ENCODE measurements around the gene KRT85. TPM values are rescaled to one million over a fixed set of nuclear protein-coding genes. Genes with fewer than 3 reads are reported as not detected.

The KRT85 gene
- total and polyA plus RNA-seq, 2 donors (not counting 3 experiments of a cell fraction or from before 2014, with no cell fraction given), result not detected

DNA sequence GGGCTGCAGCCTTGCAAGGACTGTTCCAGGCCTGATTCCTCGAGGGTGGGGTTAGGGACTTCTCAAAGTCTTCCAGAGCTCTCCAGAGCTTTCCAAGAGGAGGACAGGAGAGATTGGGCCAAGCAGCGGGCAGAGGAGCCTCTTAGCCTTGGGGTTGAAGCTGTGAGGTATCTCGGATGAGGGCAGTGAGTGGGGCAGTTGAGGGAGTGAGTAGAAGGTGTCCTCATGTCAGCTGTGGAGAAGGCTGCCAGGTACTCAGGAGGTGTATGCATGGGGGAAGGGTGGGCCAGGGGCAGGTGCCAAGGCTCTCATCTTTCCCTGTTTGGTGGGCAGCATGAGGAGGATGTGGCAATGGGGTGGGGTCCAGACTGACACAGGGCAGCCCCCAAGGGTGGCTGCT, 53.8 kb downstream of the KRT85 start:
- Histone ChIP-seq H3K79me2 (ENCODE audit: control insufficient read depth, insufficient read depth, low read length) (no peaks in the 10 kb centered on the region), H3K27me3 (ENCODE audit: control insufficient read depth in 2 of 2, insufficient read depth in 2 of 2, low read length in 2 of 2) (peaks cover 42 to 46% of the 10 kb centered on the region in 2 experiments), H3K27ac (ENCODE audit: insufficient read depth, low read depth, low read length) (no peak overlapping the region), H2AFZ (ENCODE audit: low read depth, low read length) (no peak overlapping the region), H3K4me3 (replicated peaks in 1 of 3; ENCODE audit: insufficient read depth in 1 of 3, low read depth in 1 of 3, low read length in 3 of 3) (no peak overlapping the region), H3K9ac (replicated peaks; ENCODE audit: extremely low read depth, insufficient read depth, low read length) (no peak overlapping the region), H3K4me2 (ENCODE audit: insufficient read depth, low read length) (no peak overlapping the region), H3K9me1 (replicated peaks; ENCODE audit: control insufficient read depth, extremely low read depth, insufficient read depth, low read length) (no peaks in the 10 kb centered on the region), H4K20me1 (replicated peaks; ENCODE audit: control insufficient read depth, extremely low read depth, insufficient read depth, low read length) (no peaks in the 10 kb centered on the region), H3K4me1 (ENCODE audit: control insufficient read depth, extremely low read depth, insufficient read depth, low read length) (no peaks in the 10 kb centered on the region), H3K36me3 (ENCODE audit: control insufficient read depth in 2 of 2, extremely low read depth in 1 of 2, insufficient read depth in 2 of 2, low read length in 2 of 2) (no peaks in the 10 kb centered on the region), H3K9me3 (replicated peaks; ENCODE audit: control insufficient read depth, insufficient read depth, low read length) (no peaks in the 10 kb centered on the region)
- no peak for DNase-seq (ENCODE audit: low read depth, low spot score)
- dilution Hi-C loops (cut with MboI; ENCODE audit: extremely low pct_ligation_motif_present, low sequenced_read_pairs) (no loop called here), intact Hi-C loops (cut with micrococcal nuclease) (no loop called here)
- ChIA-PET POLR2A (no interaction called here), CTCF (interaction anchor here (1.0 to 3.7 kb wide), 3 partner anchors 14 to 557 kb away, joined by 3 to 32 read pairs (median 17); no protein-coding TSS in a partner anchor)
- TF ChIP-seq, protein P1, sequence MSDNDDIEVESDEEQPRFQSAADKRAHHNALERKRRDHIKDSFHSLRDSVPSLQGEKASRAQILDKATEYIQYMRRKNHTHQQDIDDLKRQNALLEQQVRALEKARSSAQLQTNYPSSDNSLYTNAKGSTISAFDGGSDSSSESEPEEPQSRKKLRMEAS (IDR thresholded peaks at IDR 0.05; ENCODE audit: insufficient read depth, insufficient read length), result no peak
- TF ChIP-seq POLR2AphosphoS5 (IDR thresholded peaks at IDR 0.05; ENCODE audit: insufficient read depth, low read depth, low read length) (no peak), MYC (IDR thresholded peaks at IDR 0.05; ENCODE audit: low read depth, low read length) (no peak), EZH2 (IDR thresholded peaks at IDR 0.05; ENCODE audit: borderline replicate concordance, low read depth, low read length, severe bottlenecking) (no peak), POLR2A (IDR thresholded peaks at IDR 0.05; ENCODE audit: low read depth, low read length) (no peak), FOS (IDR thresholded peaks at IDR 0.05; ENCODE audit: borderline replicate concordance, insufficient read depth, low read length) (no peak), GATA2 (IDR thresholded peaks at IDR 0.05; ENCODE audit: insufficient read depth, insufficient read length, low read depth, low read length) (no peak), JUN (IDR thresholded peaks at IDR 0.05; ENCODE audit: borderline replicate concordance, insufficient read depth, insufficient read length, low read depth) (no peak)
- TF ChIP-seq, protein P2, sequence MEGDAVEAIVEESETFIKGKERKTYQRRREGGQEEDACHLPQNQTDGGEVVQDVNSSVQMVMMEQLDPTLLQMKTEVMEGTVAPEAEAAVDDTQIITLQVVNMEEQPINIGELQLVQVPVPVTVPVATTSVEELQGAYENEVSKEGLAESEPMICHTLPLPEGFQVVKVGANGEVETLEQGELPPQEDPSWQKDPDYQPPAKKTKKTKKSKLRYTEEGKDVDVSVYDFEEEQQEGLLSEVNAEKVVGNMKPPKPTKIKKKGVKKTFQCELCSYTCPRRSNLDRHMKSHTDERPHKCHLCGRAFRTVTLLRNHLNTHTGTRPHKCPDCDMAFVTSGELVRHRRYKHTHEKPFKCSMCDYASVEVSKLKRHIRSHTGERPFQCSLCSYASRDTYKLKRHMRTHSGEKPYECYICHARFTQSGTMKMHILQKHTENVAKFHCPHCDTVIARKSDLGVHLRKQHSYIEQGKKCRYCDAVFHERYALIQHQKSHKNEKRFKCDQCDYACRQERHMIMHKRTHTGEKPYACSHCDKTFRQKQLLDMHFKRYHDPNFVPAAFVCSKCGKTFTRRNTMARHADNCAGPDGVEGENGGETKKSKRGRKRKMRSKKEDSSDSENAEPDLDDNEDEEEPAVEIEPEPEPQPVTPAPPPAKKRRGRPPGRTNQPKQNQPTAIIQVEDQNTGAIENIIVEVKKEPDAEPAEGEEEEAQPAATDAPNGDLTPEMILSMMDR (IDR thresholded peaks at IDR 0.05; ENCODE audit: extremely low read depth in 1 of 2, insufficient read depth in 1 of 2, low read depth in 1 of 2, low read length in 2 of 2), result no peak
- FAIRE-seq, result no peak
- no TSS peak for BruUV-seq (replicated peaks)

Measured in endothelial cell of umbilical vein (primary cell).